Activated naive CD8-positive, alpha-beta T cell (primary cell): Measurements from ENCODE around the gene GSTP1.

Experiments
- H3K27ac Mint-ChIP-seq: one replicate; pipeline ENCODE4 v1.8.0; 2021; ENCODE audit warnings: mixed read lengths
- H3K27me3 Mint-ChIP-seq: one replicate; pipeline ENCODE4 v1.8.0; 2021; ENCODE audit warnings: mixed read lengths
- H3K36me3 Mint-ChIP-seq: one replicate; pipeline ENCODE4 v1.8.0; 2021; ENCODE audit warnings: mixed read lengths
- H3K4me1 Mint-ChIP-seq: one replicate; pipeline ENCODE4 v1.8.0; 2021; ENCODE audit warnings: low read depth, mixed read lengths
- H3K4me3 Mint-ChIP-seq: one replicate; pipeline ENCODE4 v1.8.0; 2021; ENCODE audit warnings: mild to moderate bottlenecking, mixed read lengths
- H3K9me3 Mint-ChIP-seq: one replicate; pipeline ENCODE4 v1.8.0; 2021; ENCODE audit warnings: low read depth, mixed read lengths

Gene GSTP1

DNA sequence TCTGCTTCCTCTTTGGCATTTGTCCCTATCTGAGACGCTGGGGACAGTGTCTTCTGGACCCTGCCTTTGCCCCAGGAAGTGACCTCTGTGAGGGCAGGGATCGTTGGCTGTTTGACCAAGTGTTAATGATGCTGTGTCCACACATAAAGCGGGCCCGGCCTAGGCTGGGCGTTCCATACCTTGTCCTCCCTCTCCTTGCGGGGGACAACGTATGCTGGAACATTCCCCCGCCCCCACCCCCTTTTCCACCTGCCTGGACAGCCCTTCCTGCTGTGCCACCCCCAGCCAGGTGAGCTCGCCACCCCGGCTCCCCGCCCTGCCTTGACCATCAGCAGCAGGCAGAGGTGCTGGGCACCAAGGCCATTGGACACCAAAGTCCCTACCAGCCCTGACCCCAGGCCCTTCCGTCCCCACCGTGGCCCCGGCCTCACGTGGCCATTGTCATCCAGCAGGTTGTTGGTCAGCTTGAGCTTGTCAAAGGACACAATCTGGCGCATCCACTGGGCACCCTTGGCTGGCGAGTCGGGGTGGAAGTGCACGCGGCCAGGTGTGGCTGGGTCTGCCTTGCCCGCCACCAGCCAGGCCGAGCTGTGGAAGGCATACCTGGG is 50.2 kb downstream of the GSTP1 start:
- Mint-ChIP-seq H3K9me3 (no peaks in the 10 kb centered on the region), H3K4me1 (peaks cover 5% of the 10 kb centered on the region), H3K27ac (no peak overlapping the region), H3K27me3 (no peaks in the 10 kb centered on the region), H3K36me3 (no peaks in the 10 kb centered on the region), H3K4me3 (no peak overlapping the region)

DNA sequence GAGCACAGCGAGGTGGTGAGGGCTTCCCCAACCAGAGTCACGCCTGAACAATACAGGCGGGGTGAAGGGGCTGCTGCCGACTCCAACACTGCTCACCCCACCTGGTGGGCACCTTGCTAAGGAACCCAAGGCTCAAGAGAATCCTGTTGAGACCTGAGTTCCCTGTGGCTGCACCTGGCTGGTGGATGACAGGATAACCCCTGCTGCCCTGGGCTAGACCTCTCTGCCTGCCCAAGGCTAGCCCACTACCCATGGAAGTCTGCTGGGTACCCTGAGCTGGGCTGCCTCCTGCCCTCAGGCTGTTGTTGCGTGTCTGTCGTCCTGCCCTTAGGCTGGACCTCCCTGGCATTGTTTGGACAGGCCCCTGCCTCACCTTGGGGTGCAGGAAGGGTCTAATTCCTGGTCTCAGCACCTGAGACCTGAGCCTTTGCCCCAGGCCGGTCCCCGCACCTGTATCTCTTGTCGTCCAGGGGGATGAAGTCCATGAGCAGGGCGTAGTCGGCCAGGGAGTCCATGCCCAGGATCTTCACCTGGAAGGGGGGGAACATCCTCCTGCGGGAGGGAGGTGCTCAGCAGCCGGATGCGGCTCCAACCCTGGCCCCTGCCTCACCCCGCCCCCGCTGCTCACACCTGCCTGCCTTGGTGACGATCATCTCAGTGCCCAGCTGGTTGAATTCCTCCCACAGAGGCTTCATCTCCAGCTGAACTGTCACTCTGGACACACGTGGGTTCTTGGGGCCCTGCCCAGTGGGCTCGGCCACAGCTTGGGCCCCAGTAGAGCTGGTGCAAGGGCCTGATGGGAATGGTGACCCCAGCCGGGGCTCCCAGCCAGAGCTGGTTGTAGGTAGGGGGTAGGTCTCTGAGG is 51.0 kb downstream of the GSTP1 start:
- Mint-ChIP-seq H3K27ac (no peak overlapping the region), H3K27me3 (no peaks in the 10 kb centered on the region), H3K9me3 (no peaks in the 10 kb centered on the region), H3K4me1 (peaks cover 5% of the 10 kb centered on the region), H3K4me3 (no peak overlapping the region), H3K36me3 (no peaks in the 10 kb centered on the region)

DNA sequence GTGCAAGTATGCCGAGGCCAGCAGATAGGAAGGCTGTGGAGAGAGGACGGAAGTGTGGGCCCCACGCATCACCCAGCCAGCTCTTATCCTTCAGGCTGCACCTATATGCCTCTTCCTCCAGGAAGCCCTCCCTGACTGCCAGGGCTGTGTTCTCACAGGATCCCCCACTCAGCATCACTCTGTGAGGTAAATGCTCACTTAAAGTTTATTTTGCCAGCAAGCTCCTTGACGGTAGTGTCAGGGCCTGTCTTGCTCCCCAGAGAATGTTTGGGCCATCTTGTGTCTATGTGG is 51.6 kb downstream of the GSTP1 start:
- peaks cover 5% of the 10 kb centered on the region for H3K4me1 Mint-ChIP-seq
- H3K27me3 Mint-ChIP-seq: no peaks in the 10 kb centered on the region
- no peak overlapping the region for H3K27ac Mint-ChIP-seq
- no peaks in the 10 kb centered on the region for H3K9me3 Mint-ChIP-seq
- H3K4me3 Mint-ChIP-seq: no peak overlapping the region
- no peaks in the 10 kb centered on the region for H3K36me3 Mint-ChIP-seq
